Right lobe of liver (tissue), 6 donors: ENCODE measurements around the gene GLIS1. TPM values are rescaled to one million over a fixed set of nuclear protein-coding genes. Genes with fewer than 3 reads are reported as not detected.

ENCODE experiments used
- ATAC-seq, 4 donors: fragments of 200-7000 bp; cut with Tn5 transposase; one replicate each; pipeline ENCODE4 v1.9.1; 2020; ENCODE audit warnings: mild to moderate bottlenecking in 4 of 4, moderate library complexity in 4 of 4
- DNase-seq, 3 donors: peaks; one replicate each; pipeline ENCODE4 v3.0.0-alpha.2; 2020
- H3K27ac ChIP-seq, 3 donors: fragments of 200-600 bp; one replicate each; pipeline ENCODE4 v1.8.0; 2022
- H3K27me3 ChIP-seq, 2 donors: fragments of 200-600 bp; one replicate each; pipeline ENCODE4 v1.8.0; 2022
- H3K36me3 ChIP-seq, 4 donors: fragments of 200-600 bp; sonication (generic) in 1 of 4; one replicate each; pipeline versions ENCODE4 v1.5.1 to v1.8.0; 2017 to 2022; ENCODE audit warnings: control low read depth in 1 of 4
- H3K4me1 ChIP-seq, 4 donors: fragments of 200-600 bp; sonication (generic) in 1 of 4; one replicate each; pipeline versions ENCODE4 v1.5.1 to v1.8.0; 2017 to 2022; ENCODE audit warnings: control low read depth in 1 of 4
- H3K4me3 ChIP-seq, 3 donors: fragments of 200-600 bp; one replicate each; pipeline ENCODE4 v1.8.0; 2022
- H3K9me3 ChIP-seq, 4 donors: fragments of 200-600 bp; sonication (generic) in 1 of 4; one replicate each; pipeline versions ENCODE4 v1.5.1 to v1.8.0; 2017 to 2022; ENCODE audit warnings: control low read depth in 1 of 4
- CTCF ChIP-seq, 4 donors: fragments of 200-600 bp in 3 of 4; fragments of 450-650 bp in 1 of 4; IDR thresholded peaks; one replicate each; pipeline versions ENCODE4 v1.5.1 to v1.8.0; 2016 to 2022; ENCODE audit warnings: antibody characterized with exemption in 4 of 4, mild to moderate bottlenecking in 2 of 4
- POLR2A ChIP-seq: fragments of 450-650 bp; IDR thresholded peaks from one replicate; pipeline ENCODE4 v1.6.1; 2017; ENCODE audit warnings: antibody characterized with exemption, mild to moderate bottlenecking
- WGBS: methylation state at CpG from one replicate; pipeline ENCODE4 v1.1.6; 2018; ENCODE audit warnings: low coverage, low lambda C conversion rate; ENCODE audit not compliant: insufficient coverage; ENCODE audit errors: missing lambda C conversion rate; 5-methylcytosine and 5-hydroxymethylcytosine counted together
- intact Hi-C, 2 donors: fragments of 100-400 bp; cut with DNase I; formaldehyde crosslinking; loops; one replicate each; pipeline versions ENCODE4 v1.11.2 to v1.14.1; 2022
- total RNA-seq, 6 experiments: library from RNA; depleted of rRNA in 2 of 6; stranded (reverse); fragments of >200 nt in 2 of 6; fragmentation: NEBNext Ultra II Directional in 3 of 6; extraction: Animal tissue kit (Norgen Biotek cat#: 25700) in 3 of 6; gene quantifications; one replicate each; pipeline versions ENCODE4 v1.1.0 to v1.2.4, GENCODE V29; 2016 to 2023
- donor health status: DM: no; HTN: yes; CAD: no.
- donor health status: DM: no; HTN: no; CAD: no.
- donor health status: DM: no; HTN: no; CAD: no.
- donor health status: DM: no; HTN: yes; CAD: no.
- donor health status: DM: no; HTN: yes; CAD: no.

The GLIS1 gene
- total RNA-seq, 6 experiments from 2014 or later: not detected

GRCh38 chr1:53730224-53730865 lies 8.6 kb downstream of the GLIS1 start:
- Histone ChIP-seq H3K4me3 (no peak overlapping the region), H3K36me3 (no peaks in the 10 kb centered on the region), H3K4me1 (no peaks in the 10 kb centered on the region), H3K27me3 (no peaks in the 10 kb centered on the region), H3K9me3 (no peaks in the 10 kb centered on the region), H3K27ac (no peak overlapping the region)
- DNase-seq (no peak), ATAC-seq (no peak)
- intact Hi-C loops: no loop called here
- WGBS: 74% methylated on average over 11 of the region's 12 CpGs
- TF ChIP-seq POLR2A (no peak), CTCF (IDR thresholded peaks at IDR 0.05) (no peak)

DNA sequence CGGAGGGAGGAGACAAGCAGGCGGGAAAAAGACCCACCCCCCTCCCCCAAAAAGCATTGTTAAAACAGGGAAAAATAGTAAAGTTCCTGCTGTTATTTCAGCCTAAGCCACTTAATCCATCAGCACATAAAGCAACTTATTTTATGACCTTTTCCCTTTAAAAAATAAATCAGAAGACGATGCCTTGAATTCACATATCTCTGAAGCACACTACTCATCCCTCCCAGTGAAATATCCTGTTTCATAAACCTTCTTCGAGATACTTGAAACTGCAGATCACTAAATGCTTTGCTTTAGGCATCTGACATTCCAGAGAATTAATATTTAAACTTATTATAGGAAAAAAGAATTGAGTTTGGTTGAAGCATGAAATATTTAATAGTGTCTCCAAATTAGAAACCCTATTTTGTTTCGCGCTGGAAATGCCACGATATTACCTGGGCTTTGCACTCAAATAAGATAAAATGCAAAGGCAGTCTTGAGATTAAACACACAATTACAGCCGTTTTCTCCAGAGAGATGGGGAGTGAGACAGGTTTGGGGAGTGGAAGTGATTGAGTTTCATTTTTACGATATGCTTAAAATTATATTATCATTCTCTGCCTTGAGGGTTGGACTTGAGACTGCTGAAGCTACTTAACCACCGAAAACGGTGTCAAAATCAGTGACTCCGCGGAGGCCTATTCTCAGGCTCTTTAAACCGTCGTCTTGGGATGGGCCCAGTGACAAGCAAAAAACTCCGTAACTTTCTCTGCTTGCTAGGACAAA lies 9.3 kb downstream of the GLIS1 start:
- WGBS: 76% methylated on average over 16 of the region's 16 CpGs
- intact Hi-C loops: no loop called here
- DNase-seq: no peak
- Histone ChIP-seq H3K27me3 (no peaks in the 10 kb centered on the region), H3K4me1 (no peaks in the 10 kb centered on the region), H3K9me3 (no peaks in the 10 kb centered on the region), H3K27ac (no peak overlapping the region), H3K36me3 (no peaks in the 10 kb centered on the region), H3K4me3 (no peak overlapping the region)
- no peak for ATAC-seq
- TF ChIP-seq CTCF (IDR thresholded peaks at IDR 0.05): no peak
- no peak for TF ChIP-seq POLR2A

DNA sequence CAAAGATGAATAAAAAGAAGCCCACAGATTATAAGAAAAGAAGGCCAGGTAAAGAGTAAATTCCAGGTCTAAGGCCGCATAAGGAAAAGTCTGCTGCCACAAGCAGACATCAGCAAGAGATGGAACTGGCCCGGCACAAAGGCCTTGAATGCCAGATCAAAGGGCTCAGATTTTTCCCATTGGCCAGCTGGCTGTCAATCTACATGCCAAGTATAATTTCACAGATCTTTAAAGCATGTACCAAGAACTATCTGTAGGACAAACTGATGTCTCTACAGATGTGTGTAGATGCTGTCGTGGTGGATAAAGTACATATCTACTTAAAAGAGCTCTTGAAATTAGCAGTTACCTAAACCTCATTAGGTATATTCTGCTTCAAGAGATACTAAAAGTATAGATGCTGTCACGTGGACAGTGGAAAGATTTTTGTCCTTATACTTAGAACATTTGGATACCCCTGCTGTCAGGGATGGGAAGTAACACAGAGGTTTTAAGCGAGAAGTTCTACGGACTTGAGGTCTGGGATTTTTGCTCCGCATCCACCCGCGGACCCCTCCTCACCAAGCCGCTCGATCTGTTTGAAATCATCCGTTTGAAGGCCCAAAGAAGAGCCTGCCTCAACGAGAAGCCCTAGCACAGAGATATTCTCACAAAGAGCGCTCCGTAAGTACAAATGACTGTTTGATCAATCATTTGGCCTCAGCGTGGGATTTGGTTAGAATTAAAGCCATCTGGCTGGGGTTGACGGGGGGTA lies 10.1 kb downstream of the GLIS1 start:
- ATAC-seq (no peak), DNase-seq (no peak)
- Histone ChIP-seq H3K4me3 (no peak overlapping the region), H3K36me3 (no peaks in the 10 kb centered on the region), H3K9me3 (no peaks in the 10 kb centered on the region), H3K27me3 (no peaks in the 10 kb centered on the region), H3K4me1 (no peaks in the 10 kb centered on the region), H3K27ac (no peak overlapping the region)
- WGBS: 62% methylated on average over 17 of the region's 17 CpGs
- TF ChIP-seq POLR2A (no peak), CTCF (IDR thresholded peaks at IDR 0.05) (no peak)
- intact Hi-C loops: no loop called here

GRCh38 chr1:53728196-53728595 lies 10.8 kb downstream of the GLIS1 start:
- intact Hi-C loops: no loop called here
- WGBS: 26% methylated on average over 1 of the region's 1 CpG
- TF ChIP-seq CTCF (IDR thresholded peaks at IDR 0.05) (no peak), POLR2A (no peak)

More at GRCh38 chr1:53728196-53728595, 10.8 kb downstream of the GLIS1 start:
- ATAC-seq: no peak
- Histone ChIP-seq H3K36me3 (no peaks in the 10 kb centered on the region), H3K27ac (no peak overlapping the region), H3K4me1 (no peaks in the 10 kb centered on the region), H3K27me3 (no peaks in the 10 kb centered on the region), H3K9me3 (no peaks in the 10 kb centered on the region), H3K4me3 (no peak overlapping the region)
- DNase-seq: no peak
